SK-N-SH treated with all-trans-retinoic acid at 6 μM for 48 hours (cell line): ENCODE data around the gene PPP1R12B.
A peak's percentile ranks its signal among the peaks of the same experiment; 100 is the strongest.
"Not testable (repeated sequence)": the region's sequence is repeated elsewhere in the genome, so short reads cannot be mapped to it uniquely, and the experiment has no call there.

Source experiments
- ATAC-seq: fragments of 200-7000 bp; cut with Tn5 transposase; 3 replicates; pipeline ENCODE4 v1.9.1; 2020; ENCODE audit warnings: mild to moderate bottlenecking, moderate library complexity
- ARNTL ChIP-seq: fragments of 450-650 bp; formaldehyde crosslinking; IDR thresholded peaks from 2 replicates; pipeline ENCODE4 v1.5.0; 2020; ENCODE audit warnings: low read depth, mild to moderate bottlenecking, moderate library complexity, borderline replicate concordance
- BACH2 ChIP-seq: fragments of 250-450 bp; sonication (Bioruptor Pico); IDR thresholded peaks from 2 replicates; pipeline ENCODE4 v1.9.0; 2021; ENCODE audit warnings: mild to moderate bottlenecking, borderline replicate concordance
- CREB5 ChIP-seq: fragments of 250-450 bp; sonication (Bioruptor Pico); IDR thresholded peaks from 2 replicates; pipeline ENCODE4 v1.5.1; 2020; ENCODE audit warnings: low read depth, mild to moderate bottlenecking, moderate library complexity
- CSDC2 ChIP-seq: fragments of 250-450 bp; sonication (Bioruptor Pico); IDR thresholded peaks from 2 replicates; pipeline ENCODE4 v1.5.0; 2020; ENCODE audit warnings: mild to moderate bottlenecking, moderate library complexity
- GLIS3 ChIP-seq: fragments of 250-450 bp; sonication (Bioruptor Pico); IDR thresholded peaks from 2 replicates; pipeline ENCODE4 v1.5.0; 2020; ENCODE audit warnings: mild to moderate bottlenecking, moderate library complexity
- ISL1 ChIP-seq: fragments of 250-450 bp; sonication (Bioruptor Pico); IDR thresholded peaks from 2 replicates; pipeline ENCODE4 v2.1.2; 2022; ENCODE audit warnings: mild to moderate bottlenecking, moderate library complexity
- PATZ1 ChIP-seq: fragments of 250-450 bp; sonication (Bioruptor Pico); IDR thresholded peaks from 2 replicates; pipeline ENCODE4 v1.8.0; 2020; ENCODE audit warnings: mild to moderate bottlenecking, moderate library complexity, borderline replicate concordance
- POU6F1 ChIP-seq: fragments of 250-450 bp; sonication (Bioruptor Pico); IDR thresholded peaks from 2 replicates; pipeline ENCODE4 v1.8.0; 2021; ENCODE audit warnings: low read depth, mild to moderate bottlenecking, moderate library complexity, borderline replicate concordance
- PPARA ChIP-seq: fragments of 250-450 bp; sonication (Bioruptor Pico); IDR thresholded peaks from 2 replicates; pipeline ENCODE4 v1.5.0; 2020; ENCODE audit warnings: mild to moderate bottlenecking, borderline replicate concordance
- TCF4 ChIP-seq: fragments of 250-450 bp; sonication (Bioruptor Pico); IDR thresholded peaks from 2 replicates; pipeline ENCODE4 v1.8.0; 2021; ENCODE audit warnings: mild to moderate bottlenecking, moderate library complexity, borderline replicate concordance
- TOX ChIP-seq: fragments of 250-450 bp; sonication (Bioruptor Pico); IDR thresholded peaks from 2 replicates; pipeline ENCODE4 v1.8.0; 2021; ENCODE audit warnings: mild to moderate bottlenecking, moderate library complexity, borderline replicate concordance
- TSHZ2 ChIP-seq: fragments of 250-450 bp; sonication (Bioruptor Pico); IDR thresholded peaks from 2 replicates; pipeline ENCODE4 v1.5.0; 2020; ENCODE audit warnings: mild to moderate bottlenecking, moderate library complexity
- ZC3H10 ChIP-seq: fragments of 250-450 bp; sonication (Bioruptor Pico); IDR thresholded peaks from 2 replicates; pipeline ENCODE4 v1.5.1; 2021; ENCODE audit warnings: mild to moderate bottlenecking, moderate library complexity
- ZFP3 ChIP-seq: fragments of 250-450 bp; sonication (Bioruptor Pico); IDR thresholded peaks from 2 replicates; pipeline ENCODE4 v1.5.0; 2020; ENCODE audit warnings: mild to moderate bottlenecking, moderate library complexity
- ZFP30 ChIP-seq: fragments of 450-650 bp; formaldehyde crosslinking; IDR thresholded peaks from 2 replicates; pipeline ENCODE4 v1.5.0; 2022; ENCODE audit warnings: mild to moderate bottlenecking, moderate library complexity
- ZNF70 ChIP-seq: fragments of 450-650 bp; formaldehyde crosslinking; IDR thresholded peaks from 2 replicates; pipeline ENCODE4 v1.5.0; 2020; ENCODE audit warnings: mild to moderate bottlenecking, moderate library complexity
- ZNF8 ChIP-seq: fragments of 450-650 bp; formaldehyde crosslinking; IDR thresholded peaks from 2 replicates; pipeline ENCODE4 v1.5.0; 2020; ENCODE audit warnings: mild to moderate bottlenecking, moderate library complexity

PPP1R12B gene

GRCh38 chr1:202365092-202365815 lies 16.8 kb downstream of the PPP1R12B start:
- TF ChIP-seq POU6F1 = no peak
- no peak for TF ChIP-seq ZNF70 (CRISPR knock-in tag)
- no peak for TF ChIP-seq BACH2 (CRISPR knock-in tag)
- TF ChIP-seq CREB5 (CRISPR knock-in tag) = no peak
- ATAC-seq = peak; percentile 54; the same call in 2 of the 3 replicates

GRCh38 chr1:202367271-202367670 lies 18.8 kb downstream of the PPP1R12B start:
- no peak for TF ChIP-seq TSHZ2
- TF ChIP-seq TCF4 (CRISPR knock-in tag) = no peak
- TF ChIP-seq ZFP3 (CRISPR knock-in tag) = no peak
- no peak for TF ChIP-seq ZFP30 (CRISPR knock-in tag)
- TF ChIP-seq ISL1 = no peak
- TF ChIP-seq POU6F1 = no peak
- no peak for TF ChIP-seq ZNF70 (CRISPR knock-in tag)
- TF ChIP-seq BACH2 (CRISPR knock-in tag) = no peak
- TF ChIP-seq ARNTL = no peak
- no peak for TF ChIP-seq CREB5 (CRISPR knock-in tag)
- TF ChIP-seq TOX (CRISPR knock-in tag) = no peak
- TF ChIP-seq PATZ1 (CRISPR knock-in tag) = no peak
- TF ChIP-seq CSDC2 (CRISPR knock-in tag) = no peak
- TF ChIP-seq ZC3H10 (CRISPR knock-in tag) = no peak
- ATAC-seq = peak; percentile 59

- ATAC-seq = not testable (repeated sequence)
Measured at GRCh38 chr1:202370906-202371305, 22.4 kb downstream of the PPP1R12B start.

- TF ChIP-seq PATZ1 (CRISPR knock-in tag) = no peak
- TF ChIP-seq ZNF8 (CRISPR knock-in tag) = no peak
- TF ChIP-seq PPARA (CRISPR knock-in tag) = no peak
- no peak for TF ChIP-seq ZFP30 (CRISPR knock-in tag)
- TF ChIP-seq GLIS3 = no peak
- TF ChIP-seq POU6F1 = no peak
- no peak for ATAC-seq
Measured at GRCh38 chr1:202374099-202374498, 25.6 kb downstream of the PPP1R12B start.

GRCh38 chr1:202375175-202375574 lies 26.7 kb downstream of the PPP1R12B start:
- not testable (repeated sequence) for ATAC-seq
